ENCODE results near the gene CIB4.

The CIB4 gene

DNA sequence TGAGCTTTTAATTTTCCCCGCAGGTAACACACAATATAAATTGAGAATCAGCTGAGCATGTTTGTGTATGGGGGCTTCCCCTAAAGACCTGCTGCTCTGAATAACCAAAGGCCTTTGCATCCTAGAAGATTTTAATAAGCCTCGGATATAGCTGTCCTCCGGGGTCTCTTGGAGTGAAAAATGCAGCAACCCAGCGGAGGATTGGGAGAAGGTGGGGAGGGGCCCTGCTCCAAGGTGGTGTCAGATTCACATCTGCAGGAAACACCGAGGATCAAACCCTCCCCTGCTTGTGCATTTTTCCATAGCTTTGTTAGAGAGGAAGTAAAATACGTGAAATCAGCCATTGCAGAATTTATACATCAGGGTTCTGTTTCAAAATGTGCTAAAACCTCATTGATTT, 100.2 kb downstream of the CIB4 start:
- no peak for DNase-seq

DNA sequence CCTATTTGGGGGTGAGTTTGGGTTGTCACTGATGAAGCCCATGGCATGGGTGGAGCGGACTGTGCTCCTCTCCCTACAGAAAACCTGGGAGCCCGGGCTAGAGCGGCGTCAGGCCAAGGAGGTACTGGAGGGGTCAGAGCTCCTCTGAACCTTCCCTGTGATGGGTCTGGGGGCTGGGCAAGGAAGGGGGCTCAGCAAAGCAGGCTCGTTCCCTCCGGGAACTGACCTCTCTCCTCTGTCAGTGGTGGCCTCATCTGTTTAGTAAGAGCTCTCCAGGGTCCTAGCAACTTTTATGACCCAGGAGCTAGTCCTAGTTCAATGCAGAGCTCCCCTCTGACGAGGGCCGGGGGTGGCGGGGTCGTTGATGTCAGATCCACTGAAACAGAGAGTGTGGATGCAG, 100.9 kb downstream of the CIB4 start:
- DNase-seq = no peak

DNA sequence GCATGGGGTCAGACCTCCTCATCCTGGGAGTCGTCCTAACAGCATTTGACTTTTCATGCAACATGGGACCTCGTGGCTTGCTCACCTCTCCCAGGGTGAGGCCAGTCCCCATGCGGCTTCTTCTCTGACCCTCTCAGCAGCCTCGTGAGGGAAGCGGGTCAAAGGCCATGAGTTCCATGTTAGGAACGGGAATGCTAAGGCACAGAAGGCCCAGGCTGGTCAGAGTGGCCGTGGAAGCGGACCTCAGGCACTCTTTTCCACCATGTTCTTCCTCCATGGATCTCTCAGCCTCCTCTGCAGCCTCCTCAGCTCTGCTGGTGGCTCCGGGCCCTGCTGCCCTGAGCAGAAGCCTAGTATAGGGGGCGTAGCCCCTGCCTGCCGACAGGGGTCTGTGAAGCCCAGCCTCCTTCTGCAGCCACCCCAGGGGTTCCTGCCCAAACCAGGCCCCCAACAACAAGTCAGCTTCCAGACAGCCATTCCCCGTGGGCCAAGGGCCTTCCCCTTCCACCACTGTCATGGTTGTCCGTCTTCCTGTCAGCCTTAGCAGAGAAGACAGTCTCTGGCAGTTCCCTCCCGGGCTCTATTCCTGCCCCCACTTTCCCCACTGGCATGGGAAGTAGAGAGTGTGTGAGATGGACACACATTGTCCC, 103.2 kb downstream of the CIB4 start:
- no peak for DNase-seq

DNA sequence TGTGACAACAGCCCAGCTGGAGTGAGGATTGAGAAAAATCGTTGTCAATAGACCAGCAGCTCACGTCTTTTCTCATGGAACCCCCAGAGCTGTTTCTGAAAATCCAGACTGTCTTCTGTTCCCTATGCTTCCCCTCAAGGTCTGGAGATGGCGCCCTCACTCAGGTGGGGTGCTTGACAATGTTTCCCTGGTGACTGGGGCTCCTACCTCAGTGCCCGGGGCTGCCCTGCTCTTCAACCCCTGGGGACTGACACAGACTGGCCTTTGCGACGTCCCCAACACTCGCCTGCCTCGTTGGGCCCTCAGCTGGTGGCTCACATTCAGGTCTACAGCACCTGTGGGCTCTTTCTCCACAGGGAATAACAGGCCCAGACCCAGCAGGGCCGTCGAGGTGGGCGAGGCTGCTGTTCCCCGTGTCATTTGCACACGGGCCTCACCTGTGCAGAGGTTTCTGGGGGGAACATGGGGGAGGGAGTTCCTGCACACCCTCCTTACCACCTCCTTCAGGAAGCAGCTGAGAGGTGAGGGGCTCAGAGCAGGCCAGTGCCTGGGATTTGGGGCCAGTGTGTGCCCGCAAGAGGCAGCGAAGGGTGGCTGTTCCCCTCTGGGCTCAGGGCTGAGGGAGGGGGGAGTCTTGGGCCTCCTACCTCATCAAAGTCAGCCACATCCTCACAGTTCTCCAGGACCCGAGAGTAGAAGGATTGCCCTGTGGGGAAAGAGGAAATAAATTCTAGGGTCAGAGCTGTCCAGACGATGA, 103.9 kb downstream of the CIB4 start:
- DNase-seq = no peak

DNA sequence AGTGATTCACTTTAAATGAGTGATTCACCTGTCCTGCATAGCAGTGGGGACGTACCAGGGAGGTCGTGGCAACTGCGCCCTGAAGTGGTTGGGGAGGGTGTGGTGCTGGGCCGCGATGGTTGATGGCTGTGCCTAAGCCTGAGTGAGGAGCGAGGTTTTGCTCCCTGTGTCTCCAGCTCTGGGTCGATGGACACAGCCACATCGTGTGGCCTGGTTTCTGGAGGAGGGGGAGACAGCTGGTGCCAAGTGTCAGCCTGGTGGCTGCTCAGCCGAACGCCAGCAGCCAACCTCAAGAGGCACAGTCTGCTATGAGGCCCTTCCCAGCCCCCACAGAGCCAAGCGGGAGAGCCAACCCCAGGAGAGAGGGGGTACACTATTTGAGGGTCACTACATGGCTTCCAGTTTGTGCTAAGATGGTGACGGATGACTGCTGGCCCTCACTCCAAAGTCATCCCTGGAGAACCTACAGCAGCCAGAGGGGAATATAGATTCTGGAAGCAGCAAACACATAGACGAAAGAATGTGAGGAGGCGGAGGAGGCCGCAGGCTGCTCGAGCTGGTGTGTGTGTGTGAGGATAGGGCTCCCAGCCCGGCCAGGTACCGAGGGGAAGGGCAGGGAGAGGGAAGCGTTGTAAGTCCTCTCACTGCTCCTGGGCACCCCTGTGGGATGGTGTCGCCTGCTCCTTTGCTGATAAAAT, 104.6 kb downstream of the CIB4 start:
- no peak for DNase-seq

DNA sequence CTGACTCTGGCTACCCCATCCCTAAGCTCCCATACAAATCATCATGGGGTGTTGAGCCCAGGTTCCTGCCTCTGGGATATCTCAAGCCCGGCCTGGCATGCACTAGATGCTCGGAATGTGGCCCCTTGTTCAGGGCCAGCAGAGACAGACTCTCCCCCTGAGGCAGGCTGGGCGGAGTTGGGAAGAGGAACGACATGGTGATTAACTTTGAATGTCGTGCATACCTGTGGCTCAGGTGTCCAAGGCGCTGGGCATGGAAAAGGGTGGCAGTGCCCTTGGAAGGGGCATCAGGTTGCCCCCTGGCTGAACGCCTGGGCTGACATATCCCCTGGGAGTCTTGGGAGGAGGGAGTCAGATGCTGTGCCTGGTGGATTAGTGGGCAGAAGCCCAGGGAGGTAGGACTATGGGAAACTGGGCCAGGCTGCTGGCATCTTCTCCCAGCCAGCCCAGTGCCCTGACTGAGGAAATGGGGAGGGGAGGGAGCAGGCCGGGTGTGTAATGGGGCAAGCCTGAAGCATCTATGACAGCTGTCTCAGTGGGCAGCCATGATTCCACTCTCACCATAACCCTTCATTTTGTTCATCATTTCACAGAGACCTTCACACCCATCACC, 105.4 kb downstream of the CIB4 start:
- no peak for DNase-seq

DNA sequence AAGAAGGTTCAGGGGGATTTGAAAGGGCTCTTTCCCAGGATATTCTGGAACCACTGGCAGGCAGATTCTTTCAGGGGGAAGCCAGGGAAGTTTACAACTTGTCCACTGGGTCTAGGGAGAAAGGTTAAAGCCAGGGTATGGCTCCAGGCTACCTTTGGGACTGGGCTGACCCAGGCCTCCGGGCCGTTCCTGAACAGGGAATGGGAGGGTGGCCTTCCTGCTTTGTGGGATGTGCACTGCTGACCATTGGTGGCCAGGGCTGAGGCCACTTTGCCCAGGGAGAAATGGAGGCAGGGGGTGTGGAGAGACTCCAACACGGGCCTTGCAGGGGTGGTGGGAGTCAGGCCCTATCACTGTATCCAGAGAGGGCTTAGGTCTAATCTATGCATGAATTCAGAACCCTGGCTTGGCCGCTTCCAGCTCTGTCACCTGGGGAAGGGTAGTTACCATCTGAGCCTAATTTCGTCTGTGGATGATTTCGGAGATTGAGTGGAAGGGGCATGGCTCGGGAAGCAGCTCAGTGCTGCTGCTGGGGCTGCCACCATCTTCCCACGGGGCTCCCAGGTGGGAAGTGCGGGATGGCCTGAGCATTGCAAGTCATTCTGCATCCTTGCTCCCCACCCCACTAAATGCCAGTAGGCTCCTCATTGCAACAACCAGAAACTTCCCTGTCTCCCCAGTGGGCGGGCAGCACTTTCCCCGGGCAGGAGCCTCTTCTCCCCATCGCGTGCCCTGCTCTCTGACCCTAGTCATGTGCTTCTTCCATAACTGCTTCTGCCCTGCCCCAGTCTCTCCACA, 106.1 kb downstream of the CIB4 start:
- no peak for DNase-seq

DNA sequence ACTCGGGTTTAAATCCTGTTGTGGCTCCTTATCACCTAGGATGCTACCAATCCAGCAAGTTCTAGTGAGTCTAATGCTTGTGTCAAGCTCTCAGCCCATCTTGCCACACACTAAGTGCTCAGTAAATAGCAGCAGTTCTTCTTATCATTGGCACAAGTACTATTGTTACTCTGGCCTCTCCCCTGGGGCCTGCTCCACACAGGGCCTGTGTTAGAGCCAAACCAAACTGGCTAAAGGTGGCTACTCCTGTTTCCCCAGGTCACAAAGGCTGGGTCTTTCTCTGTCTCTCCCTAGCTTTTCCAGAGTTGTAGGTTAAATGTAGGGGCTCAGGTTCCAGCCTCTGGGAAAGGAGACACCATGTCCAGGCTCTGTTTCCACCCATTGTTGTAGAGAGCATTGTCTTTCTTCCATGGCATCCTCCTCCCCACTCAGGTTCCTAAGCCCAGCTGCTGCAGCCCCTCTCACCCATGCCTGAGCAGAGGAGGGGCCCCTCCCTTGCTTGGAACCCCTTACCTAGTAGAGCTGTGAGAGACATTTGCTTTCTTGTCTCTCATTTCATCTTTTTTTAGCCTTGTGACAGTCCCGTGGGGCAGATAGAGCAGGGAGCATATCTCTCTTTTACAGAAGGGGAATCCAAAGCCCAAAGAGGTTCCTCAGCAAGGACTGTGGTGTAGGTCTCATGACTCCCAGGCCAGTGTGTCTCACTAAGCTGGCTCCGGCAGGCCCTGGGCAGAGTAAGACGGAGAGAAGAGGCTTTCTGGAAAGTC, 106.9 kb downstream of the CIB4 start:
- DNase-seq = no peak

DNA sequence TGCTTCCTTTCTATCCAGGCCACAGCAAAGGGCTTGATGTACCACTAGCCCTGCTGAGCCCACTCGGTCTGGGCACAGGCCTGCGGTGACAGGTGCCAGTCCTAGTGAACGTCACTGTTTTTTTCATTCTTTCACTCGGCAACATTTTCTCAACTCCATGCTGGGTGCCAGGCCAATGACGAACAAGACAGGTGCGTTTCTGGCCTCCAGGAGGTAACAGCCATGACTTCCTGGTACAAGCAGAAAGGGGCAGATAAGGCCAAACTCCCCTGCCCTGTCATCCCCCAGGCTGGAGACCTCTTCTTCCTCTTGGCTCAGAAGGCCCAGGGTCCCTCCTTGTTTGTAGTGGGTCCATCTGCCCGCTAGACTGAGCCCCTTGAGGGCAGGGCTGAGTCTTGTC, 107.5 kb downstream of the CIB4 start:
- no peak for DNase-seq

DNA sequence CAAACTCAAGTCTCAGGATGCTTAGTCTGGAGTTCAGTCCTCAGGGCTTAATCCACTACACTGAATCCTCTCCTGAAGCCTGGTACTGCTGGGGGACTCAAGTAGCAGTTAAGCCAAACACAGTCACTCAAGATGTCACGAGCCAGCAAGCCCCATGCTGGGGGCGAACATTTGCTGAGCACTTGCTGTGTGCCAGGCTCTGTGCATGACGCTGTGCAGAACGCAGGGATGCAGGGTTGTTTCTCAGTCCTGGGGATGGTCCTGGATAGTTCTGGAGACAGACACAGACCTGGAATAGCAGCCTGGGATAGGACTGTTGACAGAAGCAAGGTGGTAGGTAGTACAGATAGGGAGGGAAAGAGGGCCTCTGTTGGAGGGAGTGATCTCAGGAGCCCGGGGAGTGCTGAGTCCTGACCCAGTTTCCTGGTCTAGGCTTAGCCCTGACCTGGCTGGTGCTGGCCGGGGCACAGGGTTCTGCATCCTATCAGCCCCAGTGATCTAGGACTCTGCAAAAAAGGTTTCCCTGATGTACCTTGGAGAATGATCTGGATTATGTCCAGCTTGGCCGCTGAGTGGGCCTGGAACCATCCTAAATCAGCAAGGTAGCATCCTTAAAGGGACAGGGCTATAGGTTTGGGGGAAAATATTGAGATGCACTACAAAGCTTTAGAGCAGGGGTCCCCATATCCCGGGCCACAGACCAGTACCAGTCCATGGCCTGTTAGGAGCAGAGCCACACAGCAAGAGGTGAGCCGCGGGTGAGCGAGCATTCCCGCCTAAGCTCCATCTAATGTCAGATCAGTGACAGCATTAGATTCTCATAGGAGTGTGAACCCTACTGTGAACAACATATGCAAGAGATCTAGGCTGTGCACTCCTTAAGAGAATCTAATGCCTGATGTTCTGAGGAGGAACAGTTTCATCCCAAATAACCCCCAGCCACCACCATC, 108.6 kb downstream of the CIB4 start:
- DNase-seq = no peak

Measured in cortex of kidney (tissue), 1 donor.